ENCODE measurements around the gene HHIPL1. TPM values are rescaled to one million over a fixed set of nuclear protein-coding genes. Genes with fewer than 3 reads are reported as not detected.

HHIPL1 gene
- total RNA-seq, 1 donor: 3.9 TPM

DNA sequence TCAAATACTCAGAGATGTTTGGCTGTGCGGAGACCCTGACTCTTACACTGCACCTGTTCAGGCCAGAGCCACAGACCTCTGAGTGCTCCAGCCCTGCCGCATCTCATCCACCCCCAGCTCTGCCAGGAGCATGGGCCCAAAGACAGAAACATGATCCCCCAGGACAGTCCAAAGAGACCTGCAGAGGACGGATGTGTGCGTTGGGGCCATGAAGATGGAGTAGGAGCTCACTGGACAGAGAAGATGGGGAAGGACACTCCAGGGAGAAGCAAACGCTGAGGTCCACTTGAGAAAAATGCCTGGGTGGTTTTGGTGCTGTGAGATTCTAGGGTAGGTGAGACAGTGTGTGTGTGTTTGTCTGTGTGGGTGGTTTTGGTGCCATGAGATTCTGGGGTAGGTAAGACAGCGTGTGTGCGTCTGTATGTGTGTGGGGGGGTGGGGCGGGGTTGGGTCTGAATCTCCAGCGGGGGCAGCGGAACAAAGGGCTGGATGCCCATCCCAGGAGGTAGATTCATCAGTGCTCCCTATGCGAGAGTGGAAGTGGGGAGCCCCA is 818 bp upstream of the HHIPL1 start:
- no peak overlapping the region for H3K4me3 ChIP-seq (ENCODE audit: low read depth, low read length)
- no peak for DNase-seq (ENCODE audit: low read depth)
- TF ChIP-seq CTCF (IDR thresholded peaks at IDR 0.05; ENCODE audit: insufficient read depth, low read depth, low read length): no peak

- no peak for DNase-seq (ENCODE audit: low read depth)
- H3K4me3 ChIP-seq (ENCODE audit: low read depth, low read length): peak overlapping the region; percentile 23
- no peak for TF ChIP-seq CTCF (IDR thresholded peaks at IDR 0.05; ENCODE audit: insufficient read depth, low read depth, low read length)
Measured at GRCh38 chr14:99645545-99646505, 896 bp downstream of the HHIPL1 start.

GRCh38 chr14:99647411-99647810 is 2.5 kb downstream of the HHIPL1 start:
- no peak for TF ChIP-seq CTCF (IDR thresholded peaks at IDR 0.05; ENCODE audit: insufficient read depth, low read depth, low read length)
- H3K4me3 ChIP-seq (ENCODE audit: low read depth, low read length): no peak overlapping the region
- no peak for DNase-seq (ENCODE audit: low read depth)

GRCh38 chr14:99648027-99648784 is 3.3 kb downstream of the HHIPL1 start:
- TF ChIP-seq CTCF (IDR thresholded peaks at IDR 0.05; ENCODE audit: insufficient read depth, low read depth, low read length): no peak
- DNase-seq (ENCODE audit: low read depth): no peak
- H3K4me3 ChIP-seq (ENCODE audit: low read depth, low read length): no peak overlapping the region

DNA sequence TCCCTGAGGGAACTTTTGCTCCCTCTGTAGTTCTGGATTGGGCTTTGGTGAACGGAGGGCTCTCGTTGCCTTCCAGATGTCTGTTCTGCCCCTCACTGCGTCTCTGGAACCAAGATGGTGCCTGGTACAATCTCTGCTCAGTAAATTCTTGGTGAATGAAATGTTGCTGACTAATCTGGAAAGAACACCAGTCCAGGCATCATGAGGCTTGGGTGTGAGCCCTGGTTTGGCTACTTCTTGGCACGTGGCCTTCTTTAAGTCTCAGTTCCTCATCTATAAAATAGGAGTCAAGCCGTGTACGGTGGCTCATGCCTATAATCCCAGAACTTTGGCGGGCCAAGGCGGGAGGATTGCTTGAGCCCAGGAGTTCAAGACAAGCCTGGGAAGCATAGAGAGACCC is 4.3 kb downstream of the HHIPL1 start:
- no peak for DNase-seq (ENCODE audit: low read depth)
- no peak overlapping the region for H3K4me3 ChIP-seq (ENCODE audit: low read depth, low read length)
- TF ChIP-seq CTCF (IDR thresholded peaks at IDR 0.05; ENCODE audit: insufficient read depth, low read depth, low read length): no peak

GRCh38 chr14:99649643-99650042 is 4.7 kb downstream of the HHIPL1 start:
- TF ChIP-seq CTCF (IDR thresholded peaks at IDR 0.05; ENCODE audit: insufficient read depth, low read depth, low read length): no peak
- no peak for DNase-seq (ENCODE audit: low read depth)
- H3K4me3 ChIP-seq (ENCODE audit: low read depth, low read length): no peak overlapping the region

Data from fibroblast of villous mesenchyme (primary cell).